Psoas muscle (tissue), 8 donors: ENCODE data around the gene TRIM67. TPM values are rescaled to one million over a fixed set of nuclear protein-coding genes. Genes with fewer than 3 reads are reported as not detected.

Source experiments
- ATAC-seq, 4 donors: fragments of 200-7000 bp; cut with Tn5 transposase; one replicate each; pipeline ENCODE4 v1.9.1; 2020; ENCODE audit warnings: moderate library complexity in 3 of 4, mild to moderate bottlenecking in 2 of 4
- DNase-seq, 2 donors: peaks; one replicate each; pipeline ENCODE4 v3.0.0-alpha.2; 2020
- H3K27ac ChIP-seq: fragments of 200-600 bp; one replicate; pipeline ENCODE4 v1.8.0; 2022
- H3K27me3 ChIP-seq, 3 donors: fragments of 200-600 bp in 1 of 3; one replicate each; pipeline versions ENCODE4 v1.6.1 to v1.8.0; 2013 to 2022; ENCODE audit warnings: low read length in 2 of 3, mild to moderate bottlenecking in 2 of 3, moderate library complexity in 1 of 3; ENCODE audit not compliant: insufficient read depth in 3 of 3
- H3K36me3 ChIP-seq, 2 donors: fragments of 200-600 bp in 1 of 2; one replicate each; pipeline versions ENCODE4 v1.6.1 to v1.8.0; 2013 to 2022; ENCODE audit warnings: low read depth in 1 of 2, mild to moderate bottlenecking in 1 of 2, moderate library complexity in 1 of 2; ENCODE audit not compliant: insufficient read depth in 1 of 2
- H3K4me1 ChIP-seq: fragments of 200-600 bp; one replicate; pipeline ENCODE4 v1.8.0; 2022
- H3K4me3 ChIP-seq: fragments of 200-600 bp; one replicate; pipeline ENCODE4 v1.8.0; 2022; ENCODE audit warnings: mild to moderate bottlenecking
- H3K9me3 ChIP-seq: fragments of 200-600 bp; one replicate; pipeline ENCODE4 v1.8.0; 2022
- WGBS, 3 donors: extraction: QIAGEN DNeasy Blood & Tissue Kit; methylation state at CpG; one replicate each; pipeline versions ENCODE4 v1.1.6 to v1.1.7; 2013; 5-methylcytosine and 5-hydroxymethylcytosine counted together
- intact Hi-C, 2 donors: fragments of 100-400 bp; cut with DNase I; formaldehyde crosslinking; loops; one replicate each; pipeline versions ENCODE4 v1.11.0 to v1.14.2; 2022
- polyA plus RNA-seq, 3 donors: library from polyadenylated mRNA; stranded (reverse); fragments of 200-250 nt; gene quantifications; one replicate each; pipeline ENCODE4 v1.2.3, GENCODE V29; 2013
- total RNA-seq, 4 donors: library from RNA; stranded (reverse); fragmentation: NEBNext Ultra II Directional in 2 of 4; extraction: Animal tissue kit (Norgen Biotek cat#: 25700) in 2 of 4; gene quantifications; one replicate each; pipeline versions ENCODE4 v1.2.1 to v1.2.4, GENCODE V29; 2021 to 2023
- TF ChIP-seq, protein P1 (sequence below): fragments of 200-600 bp; IDR thresholded peaks from one replicate; pipeline ENCODE4 v1.8.0; 2022; ENCODE audit warnings: antibody characterized with exemption
- donor health status: healthy with polysubstance abuse.
- donor health status: DM: no; HTN: no; CAD: no; lungs with moderate emphysema.
- donor health status: Bipolar disorder and iron deficiency.
- donor health status: healthy.
- donor health status: DM: yes; HTN: yes; CAD: no.
- donor health status: DM: no; HTN: no; CAD: no.
- donor health status: DM: no; HTN: no; CAD: no.
- donor health status: DM: yes; HTN: yes; CAD: no.

TRIM67 gene
- total and polyA plus RNA-seq, 7 donors, result 0.06 TPM; not detected in 6

DNA sequence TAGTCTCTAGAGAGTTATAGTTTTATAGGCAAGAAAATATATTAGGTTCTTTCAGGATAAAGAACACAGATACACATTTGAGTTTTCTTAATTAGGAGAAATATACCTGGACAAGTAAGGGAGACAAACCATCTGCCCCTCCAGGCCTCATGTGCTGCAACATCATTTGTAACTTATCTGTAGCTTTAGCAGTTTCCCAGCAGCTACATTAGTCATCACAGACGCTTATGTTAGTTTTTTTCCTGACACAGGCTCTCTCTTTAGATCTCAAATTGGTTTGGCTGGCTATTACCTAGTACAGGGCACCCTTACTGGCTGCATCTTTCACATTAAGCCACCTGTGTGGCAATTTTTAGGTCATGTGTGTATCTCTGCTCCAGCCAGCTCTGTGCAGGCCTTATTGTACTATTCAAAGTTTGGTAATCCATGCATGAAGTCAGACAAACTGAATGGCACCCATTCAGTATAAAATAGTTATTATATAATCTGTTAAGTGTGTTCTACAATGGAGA lies 105.0 kb downstream of the TRIM67 start:
- H3K9me3 ChIP-seq, result no peaks in the 10 kb centered on the region
- no peaks in the 10 kb centered on the region for H3K4me1 ChIP-seq
- DNase-seq, result no peak
- TF ChIP-seq, protein P1, sequence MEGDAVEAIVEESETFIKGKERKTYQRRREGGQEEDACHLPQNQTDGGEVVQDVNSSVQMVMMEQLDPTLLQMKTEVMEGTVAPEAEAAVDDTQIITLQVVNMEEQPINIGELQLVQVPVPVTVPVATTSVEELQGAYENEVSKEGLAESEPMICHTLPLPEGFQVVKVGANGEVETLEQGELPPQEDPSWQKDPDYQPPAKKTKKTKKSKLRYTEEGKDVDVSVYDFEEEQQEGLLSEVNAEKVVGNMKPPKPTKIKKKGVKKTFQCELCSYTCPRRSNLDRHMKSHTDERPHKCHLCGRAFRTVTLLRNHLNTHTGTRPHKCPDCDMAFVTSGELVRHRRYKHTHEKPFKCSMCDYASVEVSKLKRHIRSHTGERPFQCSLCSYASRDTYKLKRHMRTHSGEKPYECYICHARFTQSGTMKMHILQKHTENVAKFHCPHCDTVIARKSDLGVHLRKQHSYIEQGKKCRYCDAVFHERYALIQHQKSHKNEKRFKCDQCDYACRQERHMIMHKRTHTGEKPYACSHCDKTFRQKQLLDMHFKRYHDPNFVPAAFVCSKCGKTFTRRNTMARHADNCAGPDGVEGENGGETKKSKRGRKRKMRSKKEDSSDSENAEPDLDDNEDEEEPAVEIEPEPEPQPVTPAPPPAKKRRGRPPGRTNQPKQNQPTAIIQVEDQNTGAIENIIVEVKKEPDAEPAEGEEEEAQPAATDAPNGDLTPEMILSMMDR, result no peak
- H3K27ac ChIP-seq, result no peak overlapping the region
- no peak overlapping the region for H3K4me3 ChIP-seq
- 53 to 94% (median 90%) methylated on average over 1 of the region's 1 CpG for WGBS, 3 donors
- intact Hi-C loops, result no loop called here
- ATAC-seq, result peak in 3 of 4 donors; percentile 35 to 71 (median 61)
- no peaks in the 10 kb centered on the region for H3K27me3 ChIP-seq
- H3K36me3 ChIP-seq, result peaks cover 19 to 99% of the 10 kb centered on the region in 2 donors

Other genes with a start within 250 kb of the TRIM67 start
- gene TTC13, start 183.2 kb upstream of the TRIM67 start, total RNA-seq, result 10 to 100 TPM in 2 of 4 donors, 1 to 10 TPM in 2; 7.6 to 14.3 (median 9.5) TPM
- gene TTC13, start 183.2 kb upstream of the TRIM67 start, polyA plus RNA-seq, result 10 to 100 TPM in 2 of 3 donors, 1 to 10 TPM in 1; 9.3 to 24.2 (median 11.5) TPM
- gene ARV1, start 183.0 kb upstream of the TRIM67 start, total RNA-seq, result 10 to 100 TPM in 3 of 4 donors, 1 to 10 TPM in 1; 7.9 to 18.7 (median 12.2) TPM
- 10 to 100 TPM; 12.6 to 22.5 (median 21.8) TPM for gene ARV1, start 183.0 kb upstream of the TRIM67 start, polyA plus RNA-seq
- gene FAM89A, start 121.8 kb upstream of the TRIM67 start, total RNA-seq, result 1 to 10 TPM; 2.7 to 6.3 (median 4.6) TPM
- 1 to 10 TPM; 2.9 to 5.1 (median 4.2) TPM for gene FAM89A, start 121.8 kb upstream of the TRIM67 start, polyA plus RNA-seq
- 10 to 100 TPM; 65.8 to 77.6 (median 73.4) TPM for gene GNPAT, start 79.2 kb downstream of the TRIM67 start, total RNA-seq
- gene GNPAT, start 79.2 kb downstream of the TRIM67 start, polyA plus RNA-seq, result 100 to 1,000 TPM in 1 of 3 donors, 10 to 100 TPM in 2; 45.5 to 112 (median 70.9) TPM
- gene EXOC8, start 175.8 kb downstream of the TRIM67 start, total RNA-seq, result 10 to 100 TPM; 13.7 to 39.9 (median 23.5) TPM
- gene EXOC8, start 175.8 kb downstream of the TRIM67 start, polyA plus RNA-seq, result 10 to 100 TPM in 2 of 3 donors, 1 to 10 TPM in 1; 5.2 to 25.4 (median 12.6) TPM
- gene SPRTN, start 176.2 kb downstream of the TRIM67 start, total RNA-seq, result 1 to 10 TPM; 7.0 to 9.8 (median 9.2) TPM
- 10 to 100 TPM in 1 of 3 donors, 1 to 10 TPM in 2; 4.3 to 14.8 (median 6.2) TPM for gene SPRTN, start 176.2 kb downstream of the TRIM67 start, polyA plus RNA-seq